ENCODE measurements around the gene CCDC102A. TPM values are rescaled to one million over a fixed set of nuclear protein-coding genes. Genes with fewer than 3 reads are reported as not detected.

CCDC102A gene
- total RNA-seq, 4 donors from 2014 or later = 24.4 to 56.6 (median 35.7) TPM

- H3K9me3 ChIP-seq = no peaks in the 10 kb centered on the region
- no peak overlapping the region for H3K27ac ChIP-seq
- no peak overlapping the region for H3K4me3 ChIP-seq
- ATAC-seq = no peak
- peaks cover 0 to 100% of the 10 kb centered on the region in 2 donors for H3K36me3 ChIP-seq
- TF ChIP-seq, protein P1, sequence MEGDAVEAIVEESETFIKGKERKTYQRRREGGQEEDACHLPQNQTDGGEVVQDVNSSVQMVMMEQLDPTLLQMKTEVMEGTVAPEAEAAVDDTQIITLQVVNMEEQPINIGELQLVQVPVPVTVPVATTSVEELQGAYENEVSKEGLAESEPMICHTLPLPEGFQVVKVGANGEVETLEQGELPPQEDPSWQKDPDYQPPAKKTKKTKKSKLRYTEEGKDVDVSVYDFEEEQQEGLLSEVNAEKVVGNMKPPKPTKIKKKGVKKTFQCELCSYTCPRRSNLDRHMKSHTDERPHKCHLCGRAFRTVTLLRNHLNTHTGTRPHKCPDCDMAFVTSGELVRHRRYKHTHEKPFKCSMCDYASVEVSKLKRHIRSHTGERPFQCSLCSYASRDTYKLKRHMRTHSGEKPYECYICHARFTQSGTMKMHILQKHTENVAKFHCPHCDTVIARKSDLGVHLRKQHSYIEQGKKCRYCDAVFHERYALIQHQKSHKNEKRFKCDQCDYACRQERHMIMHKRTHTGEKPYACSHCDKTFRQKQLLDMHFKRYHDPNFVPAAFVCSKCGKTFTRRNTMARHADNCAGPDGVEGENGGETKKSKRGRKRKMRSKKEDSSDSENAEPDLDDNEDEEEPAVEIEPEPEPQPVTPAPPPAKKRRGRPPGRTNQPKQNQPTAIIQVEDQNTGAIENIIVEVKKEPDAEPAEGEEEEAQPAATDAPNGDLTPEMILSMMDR (IDR thresholded peaks at IDR 0.05) = no peak
- TF ChIP-seq POLR2A (IDR thresholded peaks at IDR 0.05) = no peak
- no peak for TF ChIP-seq EP300 (IDR thresholded peaks at IDR 0.05)
- 78 to 86% methylated on average over 6 to 9 of the region's 11 CpGs for WGBS, 2 donors (ENCODE audit: low coverage in 1 of 2)
- H3K4me1 ChIP-seq = peaks cover 0 to 37% (median 11%) of the 10 kb centered on the region in 3 donors
- no peaks in the 10 kb centered on the region for H3K27me3 ChIP-seq
These were observed 67.3 kb downstream of the CCDC102A start for GRCh38 chr16:57469046-57469445.

DNA sequence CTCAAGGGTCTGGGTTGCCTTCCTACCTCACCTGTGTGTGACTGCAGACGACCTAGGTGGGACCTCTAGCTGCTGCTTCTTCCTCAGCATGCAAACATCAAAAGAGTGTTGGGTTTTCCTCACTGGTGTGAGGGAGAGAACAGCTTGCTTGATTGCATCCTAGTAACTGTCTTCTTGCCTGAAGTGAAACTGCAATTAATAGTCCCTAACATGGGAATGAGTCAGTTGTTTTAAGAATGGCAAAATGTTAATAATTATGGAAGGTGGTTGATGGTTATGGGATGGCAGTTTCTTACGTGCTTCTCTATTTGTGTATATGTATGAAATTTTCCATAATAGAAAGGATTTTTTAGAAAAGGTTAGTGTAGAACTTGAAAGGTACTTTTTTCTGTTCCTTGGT is 68.0 kb downstream of the CCDC102A start:
- ATAC-seq = no peak
- 61 to 75% methylated on average over 1 of the region's 2 CpGs for WGBS, 2 donors (ENCODE audit: low coverage in 1 of 2)
- Histone ChIP-seq H3K27me3 (no peaks in the 10 kb centered on the region), H3K4me1 (peaks cover 3 to 44% (median 17%) of the 10 kb centered on the region in 3 donors), H3K4me3 (no peak overlapping the region), H3K36me3 (peaks cover 0 to 97% of the 10 kb centered on the region in 2 donors), H3K9me3 (no peaks in the 10 kb centered on the region), H3K27ac (no peak overlapping the region)
- TF ChIP-seq POLR2A (IDR thresholded peaks at IDR 0.05) (no peak), EP300 (IDR thresholded peaks at IDR 0.05) (no peak), POLR2AphosphoS5 (IDR thresholded peaks at IDR 0.05) (no peak)
- TF ChIP-seq, protein P1 (IDR thresholded peaks at IDR 0.05) = no peak

- ATAC-seq = no peak
- H3K4me3 ChIP-seq = no peak overlapping the region
- H3K27ac ChIP-seq = no peak overlapping the region
- peaks cover 3 to 39% (median 16%) of the 10 kb centered on the region in 3 donors for H3K4me1 ChIP-seq
- H3K9me3 ChIP-seq = no peaks in the 10 kb centered on the region
- TF ChIP-seq POLR2A (IDR thresholded peaks at IDR 0.05) = no peak
- 67 to 75% methylated on average over 1 of the region's 2 CpGs for WGBS, 2 donors (ENCODE audit: low coverage in 1 of 2)
- peaks cover 0 to 77% of the 10 kb centered on the region in 2 donors for H3K36me3 ChIP-seq
- no peaks in the 10 kb centered on the region for H3K27me3 ChIP-seq
These were observed 71.8 kb downstream of the CCDC102A start for GRCh38 chr16:57464523-57464922.

DNA sequence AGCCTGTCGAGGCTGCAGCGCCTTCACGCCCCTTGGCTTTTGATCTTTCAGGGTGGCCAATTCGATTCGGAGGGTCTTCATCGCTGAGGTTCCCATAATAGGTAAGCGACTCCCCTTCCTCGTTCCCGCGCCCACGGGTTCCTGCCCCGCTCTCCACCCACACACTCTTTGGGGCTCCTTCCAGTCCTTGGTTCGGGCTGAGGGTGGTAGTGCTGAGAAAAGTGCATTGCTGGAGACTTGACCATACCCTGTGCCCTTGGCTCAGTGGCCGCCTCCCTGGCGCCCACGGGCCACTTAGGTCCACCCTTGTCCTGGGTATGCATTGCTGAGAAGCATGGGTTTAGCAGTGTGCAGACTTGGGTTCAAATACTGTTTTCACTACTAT is 73.4 kb downstream of the CCDC102A start:
- ATAC-seq = no peak
- H3K9me3 ChIP-seq = no peaks in the 10 kb centered on the region
- peaks cover 3 to 39% (median 16%) of the 10 kb centered on the region in 3 donors for H3K4me1 ChIP-seq
- TF ChIP-seq POLR2A (IDR thresholded peaks at IDR 0.05) = no peak
- no peak for TF ChIP-seq POLR2AphosphoS5 (IDR thresholded peaks at IDR 0.05)
- 0% methylated on average over 3 of the region's 16 CpGs; no CpG with 5 or more reads in 1 of the 2 donors for WGBS, 2 donors (ENCODE audit: low coverage in 1 of 2)
- peak overlapping the region; percentile 76 to 92 (median 91) for H3K27ac ChIP-seq
- no peaks in the 10 kb centered on the region for H3K27me3 ChIP-seq
- peaks cover 0 to 77% of the 10 kb centered on the region in 2 donors for H3K36me3 ChIP-seq
- H3K4me3 ChIP-seq = peak overlapping the region; percentile 91 to 99

DNA sequence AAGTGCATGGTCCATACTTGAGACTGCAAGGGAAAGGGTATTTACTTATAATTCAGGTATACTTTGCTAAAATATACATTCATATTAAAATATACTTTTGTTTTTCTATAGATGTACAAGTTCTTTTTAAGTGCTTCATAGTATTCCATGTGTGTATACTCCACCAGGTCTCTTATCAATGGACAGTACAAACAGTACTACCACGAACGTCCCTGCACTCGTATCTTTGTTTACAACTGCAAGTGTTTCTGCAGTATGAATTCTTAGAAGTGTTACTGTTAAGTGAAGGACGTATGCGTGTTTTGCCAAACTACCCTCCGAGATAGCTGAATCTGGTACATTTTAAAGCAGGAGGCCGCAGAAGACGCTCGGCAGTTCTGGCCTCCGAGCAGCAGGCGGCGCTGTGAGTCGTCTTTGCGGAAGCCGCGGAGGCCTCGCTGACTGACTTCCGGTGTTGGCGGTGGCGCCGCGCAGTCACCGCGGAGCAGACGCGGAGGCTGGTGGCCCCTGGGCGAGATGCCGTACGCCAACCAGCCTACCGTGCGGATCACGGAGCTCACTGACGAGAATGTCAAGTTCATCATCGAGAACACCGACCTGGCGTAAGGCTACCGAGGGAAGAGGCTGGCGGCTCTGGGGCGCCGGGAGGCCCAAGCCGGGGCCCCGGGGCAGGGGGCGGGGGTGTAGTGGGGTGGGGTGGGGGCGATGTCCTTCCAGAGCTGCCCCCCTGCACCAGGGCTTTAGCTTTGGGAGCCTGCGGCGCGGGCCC is 74.0 kb downstream of the CCDC102A start, which contains the start of gene POLR2C:
Gene POLR2C, plus strand, starts transcription at position 471 of the 769 bp plus-strand sequence. Its CDS starts 46 bp downstream, at position 517.
- TF ChIP-seq POLR2AphosphoS5 (IDR thresholded peaks at IDR 0.05) = peak; percentile 99
- TF ChIP-seq EP300 (IDR thresholded peaks at IDR 0.05) = no peak
- TF ChIP-seq POLR2A (IDR thresholded peaks at IDR 0.05) = peak; percentile 94 to 96
- TF ChIP-seq, protein P1 (IDR thresholded peaks at IDR 0.05) = peak; percentile 95 to 98 (median 96)
- WGBS, 2 donors (ENCODE audit: low coverage in 1 of 2) = 0 to 2% methylated on average over 5 to 12 of the region's 47 CpGs
- ATAC-seq = peak; percentile 94
- no peaks in the 10 kb centered on the region for H3K9me3 ChIP-seq
- peaks cover 0 to 77% of the 10 kb centered on the region in 2 donors for H3K36me3 ChIP-seq
- peak within 1 kb of the TSS; percentile 76 to 92 (median 91) for H3K27ac ChIP-seq
- peaks cover 3 to 39% (median 16%) of the 10 kb centered on the region in 3 donors for H3K4me1 ChIP-seq
- peak within 1 kb of the TSS; percentile 91 to 99 for H3K4me3 ChIP-seq
- no peaks in the 10 kb centered on the region for H3K27me3 ChIP-seq

Other genes starting within 250 kb of the CCDC102A start
- not detected for gene CCL22, start 177.8 kb downstream of the CCDC102A start, total RNA-seq
- 10 to 100 TPM; 18.6 to 45.8 (median 30.5) TPM for gene CX3CL1, start 164.1 kb downstream of the CCDC102A start, total RNA-seq
- not detected for gene CCL17, start 131.8 kb downstream of the CCDC102A start, total RNA-seq
- gene CIAPIN1, start 89.2 kb downstream of the CCDC102A start, total RNA-seq = 10 to 100 TPM; 19.1 to 32.4 (median 25.8) TPM
- 100 to 1,000 TPM in 1 of 4 donors, 10 to 100 TPM in 3; 45.0 to 122 (median 84.9) TPM for gene COQ9, start 89.1 kb downstream of the CCDC102A start, total RNA-seq
- 100 to 1,000 TPM in 2 of 4 donors, 10 to 100 TPM in 2; 80.0 to 141 (median 100.0) TPM for gene POLR2C, start 73.9 kb downstream of the CCDC102A start, total RNA-seq
- gene DOK4, start 50.1 kb downstream of the CCDC102A start, total RNA-seq = 10 to 100 TPM; 16.6 to 36.6 (median 26.6) TPM
- gene ADGRG5, start 6.1 kb upstream of the CCDC102A start, total RNA-seq = under 1 TPM in 1 of 4 donors, not detected in 3; 0.40 TPM
- 10 to 100 TPM in 2 of 4 donors, 1 to 10 TPM in 2; 7.0 to 20.1 (median 12.6) TPM for gene ADGRG1, start 92.1 kb upstream of the CCDC102A start, total RNA-seq
- 1 to 10 TPM in 3 of 4 donors, under 1 TPM in 1; 0.31 to 7.4 (median 2.2) TPM for gene ADGRG3, start 131.7 kb upstream of the CCDC102A start, total RNA-seq
- gene DRC7, start 158.2 kb upstream of the CCDC102A start, total RNA-seq = under 1 TPM in 1 of 4 donors, not detected in 3; 0.15 TPM
- 10 to 100 TPM in 3 of 4 donors, 1 to 10 TPM in 1; 6.4 to 21.5 (median 11.1) TPM for gene KATNB1, start 199.2 kb upstream of the CCDC102A start, total RNA-seq

Measured in gastroesophageal sphincter (tissue), 4 donors.